GM23338 (cell line): ENCODE data around the gene ZNF410. TPM values are rescaled to one million over a fixed set of nuclear protein-coding genes. Genes with fewer than 3 reads are reported as not detected.
A peak's percentile ranks its signal among the peaks of the same experiment; 100 is the strongest.

Experiments
- ATAC-seq: fragments of 200-7000 bp; cut with Tn5 transposase; 3 replicates; pipeline ENCODE4 v1.9.1; 2020
- DNase-seq: peaks from one replicate; pipeline ENCODE4 v3.0.0-alpha.2; 2015; ENCODE audit warnings: low spot score
- H2AFZ ChIP-seq: fragments of 200-600 bp; sonication (generic); 2 replicates; pipeline ENCODE4 v1.8.0; 2016; ENCODE audit warnings: antibody characterized with exemption, mild to moderate bottlenecking, moderate library complexity
- H3F3A ChIP-seq: fragments of 200-600 bp; sonication (generic); replicated peaks from 2 replicates; pipeline ENCODE4 v1.8.0; 2017; ENCODE audit warnings: antibody characterized with exemption, mixed run types, low read depth
- H3K27ac ChIP-seq: fragments of 200-600 bp; sonication (generic); 2 replicates; pipeline ENCODE4 v1.6.1; 2016; ENCODE audit warnings: low read depth
- H3K27me3 ChIP-seq: fragments of 200-600 bp; sonication (generic); 2 replicates; pipeline ENCODE4 v1.8.0; 2016; ENCODE audit warnings: mild to moderate bottlenecking, mixed run types, moderate library complexity; ENCODE audit not compliant: insufficient read depth
- H3K36me3 ChIP-seq: fragments of 200-600 bp; sonication (generic); 2 replicates; pipeline ENCODE4 v1.8.0; 2016; ENCODE audit warnings: mild to moderate bottlenecking; ENCODE audit not compliant: insufficient read depth
- H3K4me1 ChIP-seq: fragments of 200-600 bp; sonication (generic); 2 replicates; pipeline ENCODE4 v1.8.0; 2016; ENCODE audit warnings: mild to moderate bottlenecking, moderate library complexity; ENCODE audit not compliant: insufficient read depth
- H3K4me2 ChIP-seq: fragments of 200-600 bp; sonication (generic); 2 replicates; pipeline ENCODE4 v1.7.1; 2017; ENCODE audit warnings: mixed run types
- H3K4me3 ChIP-seq: fragments of 200-600 bp; sonication (generic); 2 replicates; pipeline ENCODE4 v1.6.1; 2016; ENCODE audit warnings: mixed run types
- H3K79me2 ChIP-seq: fragments of 200-600 bp; sonication (generic); replicated peaks from 2 replicates; pipeline ENCODE4 v1.8.0; 2017; ENCODE audit warnings: mild to moderate bottlenecking; ENCODE audit not compliant: insufficient read depth
- H3K9me2 ChIP-seq: fragments of 200-600 bp; sonication (generic); 2 replicates; pipeline ENCODE4 v1.8.0; 2017; ENCODE audit not compliant: insufficient read depth
- H4K20me1 ChIP-seq: fragments of 200-600 bp; sonication (generic); replicated peaks from 2 replicates; pipeline ENCODE4 v1.8.0; 2017; ENCODE audit warnings: mild to moderate bottlenecking; ENCODE audit not compliant: insufficient read depth
- H3K27ac Mint-ChIP-seq: 2 replicates; pipeline ENCODE4 v1.8.0; 2020; ENCODE audit warnings: inconsistent platforms, mild to moderate bottlenecking, moderate library complexity, mixed read lengths
- H3K27me3 Mint-ChIP-seq: 3 replicates; pipeline ENCODE4 v1.8.0; 2022; ENCODE audit warnings: low read depth, mild to moderate bottlenecking, moderate library complexity, mixed read lengths, inconsistent platforms; ENCODE audit not compliant: insufficient read depth, poor library complexity
- H3K36me3 Mint-ChIP-seq: 3 replicates; pipeline ENCODE4 v1.8.0; 2021; ENCODE audit warnings: low read depth, mild to moderate bottlenecking, inconsistent platforms, moderate library complexity, mixed read lengths
- H3K4me1 Mint-ChIP-seq: 3 replicates; pipeline ENCODE4 v1.8.0; 2020; ENCODE audit warnings: mild to moderate bottlenecking, inconsistent platforms, mixed read lengths
- H3K4me3 Mint-ChIP-seq: 3 replicates; pipeline ENCODE4 v1.8.0; 2021; ENCODE audit warnings: moderate library complexity, mild to moderate bottlenecking, inconsistent platforms, mixed read lengths
- H3K9me3 Mint-ChIP-seq: 3 replicates; pipeline ENCODE4 v1.8.0; 2020; ENCODE audit warnings: moderate library complexity, mild to moderate bottlenecking, inconsistent platforms, mixed read lengths
- CREB1 ChIP-seq: fragments of 250-450 bp; sonication (Bioruptor Pico); IDR thresholded peaks from 2 replicates; pipeline ENCODE4 v1.5.0; 2020; ENCODE audit warnings: low read depth, mild to moderate bottlenecking, moderate library complexity
- ETS1 ChIP-seq: IDR thresholded peaks from 2 replicates; pipeline ENCODE4 v1.6.1; 2016; ENCODE audit warnings: antibody characterized with exemption
- EZH2 ChIP-seq: fragments of 200-600 bp; sonication (generic); IDR thresholded peaks from one replicate; pipeline ENCODE4 v1.8.0; 2017; ENCODE audit warnings: antibody characterized with exemption, mild to moderate bottlenecking, low read depth; ENCODE audit not compliant: unreplicated experiment
- EZH2phosphoT487 ChIP-seq: fragments of 200-600 bp; sonication (generic); IDR thresholded peaks from one replicate; pipeline ENCODE4 v1.8.1; 2018; ENCODE audit warnings: antibody characterized with exemption; ENCODE audit not compliant: unreplicated experiment
- JUNB ChIP-seq: IDR thresholded peaks from one replicate; pipeline ENCODE4 v1.6.1; 2016; ENCODE audit warnings: antibody characterized with exemption; ENCODE audit not compliant: unreplicated experiment
- NANOG ChIP-seq: IDR thresholded peaks from 2 replicates; pipeline ENCODE4 v1.6.1; 2016; ENCODE audit warnings: antibody characterized with exemption, borderline replicate concordance
- POLR2AphosphoS5 ChIP-seq: IDR thresholded peaks from 2 replicates; pipeline ENCODE4 v1.6.1; 2016; ENCODE audit warnings: antibody characterized with exemption, low read depth
- REST ChIP-seq: IDR thresholded peaks from one replicate; pipeline ENCODE4 v1.6.1; 2018; ENCODE audit warnings: antibody characterized with exemption; ENCODE audit not compliant: unreplicated experiment
- STAT1 ChIP-seq: IDR thresholded peaks from one replicate; pipeline ENCODE4 v1.6.1; 2016; ENCODE audit warnings: antibody characterized with exemption; ENCODE audit not compliant: unreplicated experiment
- ZNF114 ChIP-seq: fragments of 250-450 bp; sonication (Bioruptor Pico); IDR thresholded peaks from 2 replicates; pipeline ENCODE4 v1.5.0; 2020; ENCODE audit warnings: mild to moderate bottlenecking, moderate library complexity
- ZNF331 ChIP-seq: fragments of 250-450 bp; sonication (Bioruptor Pico); IDR thresholded peaks from 2 replicates; pipeline ENCODE4 v1.5.0; 2020; ENCODE audit warnings: low read depth, mild to moderate bottlenecking, moderate library complexity
- polyA plus RNA-seq: library from polyadenylated mRNA; unstranded; fragments of >200 nt; fragmentation: Nextera tagmentation; extraction: Ambion mirVana; gene quantifications from 2 replicates; pipeline ENCODE4 v1.2.1, GENCODE V29; 2016
- total RNA-seq: library from RNA; depleted of rRNA; stranded (reverse); fragments of >200 nt; shearing (Covaris generic); gene quantifications from 2 replicates; pipeline ENCODE4 v1.2.3, GENCODE V29; 2014
- TF ChIP-seq, protein P1 (sequence below), 2 experiments: fragments of 200-600 bp in 1 of 2; sonication (generic) in 1 of 2; conservative IDR thresholded peaks; 2 replicates each; pipeline versions ENCODE4 v1.5.1 to v1.6.1; 2016 to 2017; ENCODE audit warnings: antibody characterized with exemption in 2 of 2, low read depth in 2 of 2, mild to moderate bottlenecking in 2 of 2, moderate library complexity in 1 of 2
- TF ChIP-seq, protein P2 (sequence below): fragments of 250-450 bp; sonication (Bioruptor Pico); IDR thresholded peaks from 2 replicates; pipeline ENCODE4 v1.5.0; 2020; ENCODE audit warnings: mild to moderate bottlenecking, moderate library complexity

ZNF410 gene
- total and polyA plus RNA-seq, 2 experiments from 2014 or later = 10.6 to 20.4 TPM

GRCh38 chr14:73887318-73887616, 608 bp downstream of the ZNF410 start:
- H3K36me3 ChIP-seq = no peaks in the 10 kb centered on the region
- Mint-ChIP-seq H3K27ac (peak overlapping the region; percentile 70; the same call in 1 of the 2 replicates), H3K27me3 (peaks cover 8% of the 10 kb centered on the region), H3K36me3 (peaks cover 5% of the 10 kb centered on the region; the same call in 2 of the 3 replicates), H3K9me3 (no peaks in the 10 kb centered on the region), H3K4me1 (peaks cover 8% of the 10 kb centered on the region; the same call in 2 of the 3 replicates), H3K4me3 (peak overlapping the region; percentile 83)
- peak overlapping the region; percentile 99 for H3K4me3 ChIP-seq
- 0 out of 2 replicates have a peak, but pooled peaks cover 3% of the 10 kb centered on the region for H4K20me1 ChIP-seq
- no peak for DNase-seq
- peak overlapping the region; percentile 97 for H2AFZ ChIP-seq
- no peaks in the 10 kb centered on the region for H3K9me2 ChIP-seq
- peak overlapping the region; percentile 86 for H3K27ac ChIP-seq
- H3F3A ChIP-seq = peaks cover 4% of the 10 kb centered on the region; the same call in 1 of the 2 replicates
- no peak for ATAC-seq
- no peak for TF ChIP-seq ETS1
- TF ChIP-seq, protein P1, sequence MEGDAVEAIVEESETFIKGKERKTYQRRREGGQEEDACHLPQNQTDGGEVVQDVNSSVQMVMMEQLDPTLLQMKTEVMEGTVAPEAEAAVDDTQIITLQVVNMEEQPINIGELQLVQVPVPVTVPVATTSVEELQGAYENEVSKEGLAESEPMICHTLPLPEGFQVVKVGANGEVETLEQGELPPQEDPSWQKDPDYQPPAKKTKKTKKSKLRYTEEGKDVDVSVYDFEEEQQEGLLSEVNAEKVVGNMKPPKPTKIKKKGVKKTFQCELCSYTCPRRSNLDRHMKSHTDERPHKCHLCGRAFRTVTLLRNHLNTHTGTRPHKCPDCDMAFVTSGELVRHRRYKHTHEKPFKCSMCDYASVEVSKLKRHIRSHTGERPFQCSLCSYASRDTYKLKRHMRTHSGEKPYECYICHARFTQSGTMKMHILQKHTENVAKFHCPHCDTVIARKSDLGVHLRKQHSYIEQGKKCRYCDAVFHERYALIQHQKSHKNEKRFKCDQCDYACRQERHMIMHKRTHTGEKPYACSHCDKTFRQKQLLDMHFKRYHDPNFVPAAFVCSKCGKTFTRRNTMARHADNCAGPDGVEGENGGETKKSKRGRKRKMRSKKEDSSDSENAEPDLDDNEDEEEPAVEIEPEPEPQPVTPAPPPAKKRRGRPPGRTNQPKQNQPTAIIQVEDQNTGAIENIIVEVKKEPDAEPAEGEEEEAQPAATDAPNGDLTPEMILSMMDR (conservative IDR thresholded peaks at IDR 0.05; ENCODE audit: low read depth in 2 of 2) = no peak
- no peak for TF ChIP-seq ZNF114 (CRISPR knock-in tag)
- no peak for TF ChIP-seq EZH2phosphoT487
- no peak for TF ChIP-seq ZNF331 (CRISPR knock-in tag)
- no peak for TF ChIP-seq POLR2AphosphoS5
- no peak for TF ChIP-seq EZH2
- TF ChIP-seq STAT1 = no peak
- TF ChIP-seq CREB1 (CRISPR knock-in tag) = no peak
- no peak for TF ChIP-seq REST
- TF ChIP-seq, protein P2, sequence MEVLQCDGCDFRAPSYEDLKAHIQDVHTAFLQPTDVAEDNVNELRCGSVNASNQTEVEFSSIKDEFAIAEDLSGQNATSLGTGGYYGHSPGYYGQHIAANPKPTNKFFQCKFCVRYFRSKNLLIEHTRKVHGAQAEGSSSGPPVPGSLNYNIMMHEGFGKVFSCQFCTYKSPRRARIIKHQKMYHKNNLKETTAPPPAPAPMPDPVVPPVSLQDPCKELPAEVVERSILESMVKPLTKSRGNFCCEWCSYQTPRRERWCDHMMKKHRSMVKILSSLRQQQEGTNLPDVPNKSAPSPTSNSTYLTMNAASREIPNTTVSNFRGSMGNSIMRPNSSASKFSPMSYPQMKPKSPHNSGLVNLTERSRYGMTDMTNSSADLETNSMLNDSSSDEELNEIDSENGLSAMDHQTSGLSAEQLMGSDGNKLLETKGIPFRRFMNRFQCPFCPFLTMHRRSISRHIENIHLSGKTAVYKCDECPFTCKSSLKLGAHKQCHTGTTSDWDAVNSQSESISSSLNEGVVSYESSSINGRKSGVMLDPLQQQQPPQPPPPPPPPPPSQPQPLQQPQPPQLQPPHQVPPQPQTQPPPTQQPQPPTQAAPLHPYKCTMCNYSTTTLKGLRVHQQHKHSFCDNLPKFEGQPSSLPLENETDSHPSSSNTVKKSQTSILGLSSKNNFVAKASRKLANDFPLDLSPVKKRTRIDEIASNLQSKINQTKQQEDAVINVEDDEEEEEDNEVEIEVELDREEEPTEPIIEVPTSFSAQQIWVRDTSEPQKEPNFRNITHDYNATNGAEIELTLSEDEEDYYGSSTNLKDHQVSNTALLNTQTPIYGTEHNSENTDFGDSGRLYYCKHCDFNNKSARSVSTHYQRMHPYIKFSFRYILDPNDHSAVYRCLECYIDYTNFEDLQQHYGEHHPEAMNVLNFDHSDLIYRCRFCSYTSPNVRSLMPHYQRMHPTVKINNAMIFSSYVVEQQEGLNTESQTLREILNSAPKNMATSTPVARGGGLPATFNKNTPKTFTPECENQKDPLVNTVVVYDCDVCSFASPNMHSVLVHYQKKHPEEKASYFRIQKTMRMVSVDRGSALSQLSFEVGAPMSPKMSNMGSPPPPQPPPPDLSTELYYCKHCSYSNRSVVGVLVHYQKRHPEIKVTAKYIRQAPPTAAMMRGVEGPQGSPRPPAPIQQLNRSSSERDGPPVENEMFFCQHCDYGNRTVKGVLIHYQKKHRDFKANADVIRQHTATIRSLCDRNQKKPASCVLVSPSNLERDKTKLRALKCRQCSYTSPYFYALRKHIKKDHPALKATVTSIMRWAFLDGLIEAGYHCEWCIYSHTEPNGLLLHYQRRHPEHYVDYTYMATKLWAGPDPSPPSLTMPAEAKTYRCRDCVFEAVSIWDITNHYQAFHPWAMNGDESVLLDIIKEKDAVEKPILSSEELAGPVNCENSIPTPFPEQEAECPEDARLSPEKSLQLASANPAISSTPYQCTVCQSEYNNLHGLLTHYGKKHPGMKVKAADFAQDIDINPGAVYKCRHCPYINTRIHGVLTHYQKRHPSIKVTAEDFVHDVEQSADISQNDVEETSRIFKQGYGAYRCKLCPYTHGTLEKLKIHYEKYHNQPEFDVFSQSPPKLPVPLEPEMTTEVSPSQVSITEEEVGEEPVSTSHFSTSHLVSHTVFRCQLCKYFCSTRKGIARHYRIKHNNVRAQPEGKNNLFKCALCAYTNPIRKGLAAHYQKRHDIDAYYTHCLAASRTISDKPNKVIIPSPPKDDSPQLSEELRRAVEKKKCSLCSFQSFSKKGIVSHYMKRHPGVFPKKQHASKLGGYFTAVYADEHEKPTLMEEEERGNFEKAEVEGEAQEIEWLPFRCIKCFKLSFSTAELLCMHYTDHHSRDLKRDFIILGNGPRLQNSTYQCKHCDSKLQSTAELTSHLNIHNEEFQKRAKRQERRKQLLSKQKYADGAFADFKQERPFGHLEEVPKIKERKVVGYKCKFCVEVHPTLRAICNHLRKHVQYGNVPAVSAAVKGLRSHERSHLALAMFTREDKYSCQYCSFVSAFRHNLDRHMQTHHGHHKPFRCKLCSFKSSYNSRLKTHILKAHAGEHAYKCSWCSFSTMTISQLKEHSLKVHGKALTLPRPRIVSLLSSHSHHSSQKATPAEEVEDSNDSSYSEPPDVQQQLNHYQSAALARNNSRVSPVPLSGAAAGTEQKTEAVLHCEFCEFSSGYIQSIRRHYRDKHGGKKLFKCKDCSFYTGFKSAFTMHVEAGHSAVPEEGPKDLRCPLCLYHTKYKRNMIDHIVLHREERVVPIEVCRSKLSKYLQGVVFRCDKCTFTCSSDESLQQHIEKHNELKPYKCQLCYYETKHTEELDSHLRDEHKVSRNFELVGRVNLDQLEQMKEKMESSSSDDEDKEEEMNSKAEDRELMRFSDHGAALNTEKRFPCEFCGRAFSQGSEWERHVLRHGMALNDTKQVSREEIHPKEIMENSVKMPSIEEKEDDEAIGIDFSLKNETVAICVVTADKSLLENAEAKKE (CRISPR knock-in tag) = no peak
- no peak for TF ChIP-seq JUNB
- no peak for TF ChIP-seq NANOG
- no peaks in the 10 kb centered on the region for H3K27me3 ChIP-seq
- H3K4me2 ChIP-seq = peak overlapping the region; percentile 92
- peaks cover 8% of the 10 kb centered on the region; the same call in 1 of the 2 replicates for H3K4me1 ChIP-seq
- peaks cover 52% of the 10 kb centered on the region for H3K79me2 ChIP-seq
